ENCODE measurements around the gene SPAG6. TPM values are rescaled to one million over a fixed set of nuclear protein-coding genes. Genes with fewer than 3 reads are reported as not detected.

Gene SPAG6
- total and polyA plus RNA-seq, 9 of the 15 experiments (the other 6 are each of a cell fraction or from before 2014, with no cell fraction given) = 3.5 to 23.1 (median 11.8) TPM

GRCh38 chr10:22316286-22317075, 28.8 kb upstream of the SPAG6 start, which contains the start of gene COMMD3 (continued):
- TF ChIP-seq ZBTB1 (CRISPR knock-in tag; IDR thresholded peaks at IDR 0.05; ENCODE audit: borderline replicate concordance, low read depth) = no peak
- TF ChIP-seq ZNF436 (CRISPR knock-in tag; IDR thresholded peaks at IDR 0.05) = no peak
- TF ChIP-seq SIRT6 (IDR thresholded peaks at IDR 0.05; ENCODE audit: low read depth, low read length) = no peak
- TF ChIP-seq ZNF695 (CRISPR knock-in tag; IDR thresholded peaks at IDR 0.05) = no peak
- TF ChIP-seq, protein P1, sequence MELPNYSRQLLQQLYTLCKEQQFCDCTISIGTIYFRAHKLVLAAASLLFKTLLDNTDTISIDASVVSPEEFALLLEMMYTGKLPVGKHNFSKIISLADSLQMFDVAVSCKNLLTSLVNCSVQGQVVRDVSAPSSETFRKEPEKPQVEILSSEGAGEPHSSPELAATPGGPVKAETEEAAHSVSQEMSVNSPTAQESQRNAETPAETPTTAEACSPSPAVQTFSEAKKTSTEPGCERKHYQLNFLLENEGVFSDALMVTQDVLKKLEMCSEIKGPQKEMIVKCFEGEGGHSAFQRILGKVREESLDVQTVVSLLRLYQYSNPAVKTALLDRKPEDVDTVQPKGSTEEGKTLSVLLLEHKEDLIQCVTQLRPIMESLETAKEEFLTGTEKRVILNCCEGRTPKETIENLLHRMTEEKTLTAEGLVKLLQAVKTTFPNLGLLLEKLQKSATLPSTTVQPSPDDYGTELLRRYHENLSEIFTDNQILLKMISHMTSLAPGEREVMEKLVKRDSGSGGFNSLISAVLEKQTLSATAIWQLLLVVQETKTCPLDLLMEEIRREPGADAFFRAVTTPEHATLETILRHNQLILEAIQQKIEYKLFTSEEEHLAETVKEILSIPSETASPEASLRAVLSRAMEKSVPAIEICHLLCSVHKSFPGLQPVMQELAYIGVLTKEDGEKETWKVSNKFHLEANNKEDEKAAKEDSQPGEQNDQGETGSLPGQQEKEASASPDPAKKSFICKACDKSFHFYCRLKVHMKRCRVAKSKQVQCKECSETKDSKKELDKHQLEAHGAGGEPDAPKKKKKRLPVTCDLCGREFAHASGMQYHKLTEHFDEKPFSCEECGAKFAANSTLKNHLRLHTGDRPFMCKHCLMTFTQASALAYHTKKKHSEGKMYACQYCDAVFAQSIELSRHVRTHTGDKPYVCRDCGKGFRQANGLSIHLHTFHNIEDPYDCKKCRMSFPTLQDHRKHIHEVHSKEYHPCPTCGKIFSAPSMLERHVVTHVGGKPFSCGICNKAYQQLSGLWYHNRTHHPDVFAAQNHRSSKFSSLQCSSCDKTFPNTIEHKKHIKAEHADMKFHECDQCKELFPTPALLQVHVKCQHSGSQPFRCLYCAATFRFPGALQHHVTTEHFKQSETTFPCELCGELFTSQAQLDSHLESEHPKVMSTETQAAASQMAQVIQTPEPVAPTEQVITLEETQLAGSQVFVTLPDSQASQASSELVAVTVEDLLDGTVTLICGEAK (IDR thresholded peaks at IDR 0.05) = peak; percentile 82
- TF ChIP-seq, protein P1 (CRISPR knock-in tag; IDR thresholded peaks at IDR 0.05) = no peak
- TF ChIP-seq ZNF76 (CRISPR knock-in tag; IDR thresholded peaks at IDR 0.05; ENCODE audit: borderline replicate concordance) = peak; percentile 71; the same call in 1 of the 2 replicates
- TF ChIP-seq ZNF143 (CRISPR knock-in tag; IDR thresholded peaks at IDR 0.05) = no peak
- TF ChIP-seq ZNF785 (CRISPR knock-in tag; IDR thresholded peaks at IDR 0.05) = no peak
- no peak for TF ChIP-seq NR3C1 (CRISPR knock-in tag; IDR thresholded peaks at IDR 0.05)
- TF ChIP-seq, protein P2, sequence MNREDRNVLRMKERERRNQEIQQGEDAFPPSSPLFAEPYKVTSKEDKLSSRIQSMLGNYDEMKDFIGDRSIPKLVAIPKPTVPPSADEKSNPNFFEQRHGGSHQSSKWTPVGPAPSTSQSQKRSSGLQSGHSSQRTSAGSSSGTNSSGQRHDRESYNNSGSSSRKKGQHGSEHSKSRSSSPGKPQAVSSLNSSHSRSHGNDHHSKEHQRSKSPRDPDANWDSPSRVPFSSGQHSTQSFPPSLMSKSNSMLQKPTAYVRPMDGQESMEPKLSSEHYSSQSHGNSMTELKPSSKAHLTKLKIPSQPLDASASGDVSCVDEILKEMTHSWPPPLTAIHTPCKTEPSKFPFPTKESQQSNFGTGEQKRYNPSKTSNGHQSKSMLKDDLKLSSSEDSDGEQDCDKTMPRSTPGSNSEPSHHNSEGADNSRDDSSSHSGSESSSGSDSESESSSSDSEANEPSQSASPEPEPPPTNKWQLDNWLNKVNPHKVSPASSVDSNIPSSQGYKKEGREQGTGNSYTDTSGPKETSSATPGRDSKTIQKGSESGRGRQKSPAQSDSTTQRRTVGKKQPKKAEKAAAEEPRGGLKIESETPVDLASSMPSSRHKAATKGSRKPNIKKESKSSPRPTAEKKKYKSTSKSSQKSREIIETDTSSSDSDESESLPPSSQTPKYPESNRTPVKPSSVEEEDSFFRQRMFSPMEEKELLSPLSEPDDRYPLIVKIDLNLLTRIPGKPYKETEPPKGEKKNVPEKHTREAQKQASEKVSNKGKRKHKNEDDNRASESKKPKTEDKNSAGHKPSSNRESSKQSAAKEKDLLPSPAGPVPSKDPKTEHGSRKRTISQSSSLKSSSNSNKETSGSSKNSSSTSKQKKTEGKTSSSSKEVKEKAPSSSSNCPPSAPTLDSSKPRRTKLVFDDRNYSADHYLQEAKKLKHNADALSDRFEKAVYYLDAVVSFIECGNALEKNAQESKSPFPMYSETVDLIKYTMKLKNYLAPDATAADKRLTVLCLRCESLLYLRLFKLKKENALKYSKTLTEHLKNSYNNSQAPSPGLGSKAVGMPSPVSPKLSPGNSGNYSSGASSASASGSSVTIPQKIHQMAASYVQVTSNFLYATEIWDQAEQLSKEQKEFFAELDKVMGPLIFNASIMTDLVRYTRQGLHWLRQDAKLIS (CRISPR knock-in tag; IDR thresholded peaks at IDR 0.05) = peak; percentile 85; the same call in 1 of the 2 replicates
- TF ChIP-seq SETDB1 (IDR thresholded peaks at IDR 0.05; ENCODE audit: low read length) = no peak
